NCI-H82 treated with DMSO at 0.1 percent for 48 hours (cell line): ENCODE data around the gene ONECUT1.

Experiments
- DNase-seq: peaks from one replicate; lab custom pipeline; 2025; ENCODE audit not compliant: unreplicated experiment; lab: John Stamatoyannopoulos, UW

Gene ONECUT1

DNA sequence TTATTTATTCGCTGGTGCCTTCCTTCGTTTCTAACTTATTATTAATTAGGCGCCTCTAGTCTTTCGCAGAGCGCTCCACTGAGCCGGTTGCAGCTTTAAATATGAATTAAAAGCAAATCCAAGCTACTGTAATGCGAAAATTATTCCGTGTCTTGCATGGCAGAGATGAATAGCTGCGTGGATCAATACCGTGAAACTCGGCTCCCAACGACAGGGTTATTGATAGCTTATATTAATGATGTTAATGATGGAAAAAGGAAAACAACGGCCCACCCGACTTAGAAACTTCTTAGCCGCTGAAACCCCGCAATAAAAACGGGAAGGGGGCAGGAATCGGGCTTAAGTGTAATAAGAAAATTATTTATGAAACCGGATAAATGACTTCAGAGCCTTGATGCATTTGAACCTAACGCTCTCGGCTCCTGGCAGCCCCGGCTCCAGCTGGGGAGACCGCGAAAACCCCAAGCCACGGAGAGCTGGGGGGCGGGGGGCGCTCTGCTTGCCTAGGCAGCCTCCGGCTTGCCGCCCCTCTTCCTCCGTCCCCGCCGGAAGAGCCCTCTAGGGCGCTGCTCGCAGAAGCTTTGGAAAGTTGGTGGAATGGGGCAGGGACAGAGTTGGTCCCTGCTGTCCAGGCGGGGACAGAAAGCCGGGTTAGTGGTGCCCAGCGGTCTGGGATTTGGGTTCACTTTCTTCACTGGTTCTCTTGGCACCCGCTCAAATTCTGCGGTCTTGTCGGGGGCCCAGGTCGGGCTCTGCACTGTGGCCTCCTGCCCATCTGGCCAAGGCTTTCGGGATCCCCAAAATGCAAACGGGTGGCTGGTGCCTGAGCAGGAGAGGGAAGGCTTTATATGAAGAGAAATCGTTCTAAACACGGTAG is 7.7 kb upstream of the ONECUT1 start:
- no peak for DNase-seq

DNA sequence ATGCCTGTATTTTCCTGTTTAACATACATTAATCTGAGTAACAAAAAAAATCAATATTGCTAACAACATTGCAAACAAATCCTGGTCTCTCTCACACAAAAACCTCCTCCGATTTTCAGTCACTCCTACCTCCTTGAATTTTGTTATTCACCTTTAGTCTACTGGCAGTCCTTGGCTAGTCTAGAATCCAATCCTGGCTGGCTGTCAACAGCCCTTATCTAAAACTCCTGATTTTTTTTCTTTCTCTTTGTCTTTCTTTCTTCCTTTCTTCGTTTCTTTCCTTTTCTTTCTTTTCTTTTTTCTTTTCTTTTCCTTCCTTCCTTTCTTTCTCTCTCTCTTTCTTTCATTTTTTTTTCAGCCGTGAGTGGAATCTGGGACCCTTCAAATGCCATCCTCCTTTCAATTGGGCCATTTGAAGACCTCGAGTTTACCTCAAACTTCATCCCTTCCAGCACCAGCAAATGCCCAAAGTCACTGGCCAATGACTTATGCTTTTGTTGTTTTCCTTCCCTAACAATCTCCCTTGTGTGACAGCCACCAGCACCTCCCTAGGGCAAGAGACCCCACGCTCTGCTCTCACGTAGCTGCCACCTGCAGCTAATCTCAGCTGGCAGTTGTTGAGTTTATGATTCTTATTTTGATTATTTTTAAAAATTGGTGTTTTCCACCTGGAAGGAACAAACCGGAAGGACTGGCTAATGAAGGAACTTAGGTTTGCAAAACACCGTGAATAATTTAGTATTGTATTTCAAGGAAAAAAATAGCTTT is 6.8 kb upstream of the ONECUT1 start:
- no peak for DNase-seq

DNA sequence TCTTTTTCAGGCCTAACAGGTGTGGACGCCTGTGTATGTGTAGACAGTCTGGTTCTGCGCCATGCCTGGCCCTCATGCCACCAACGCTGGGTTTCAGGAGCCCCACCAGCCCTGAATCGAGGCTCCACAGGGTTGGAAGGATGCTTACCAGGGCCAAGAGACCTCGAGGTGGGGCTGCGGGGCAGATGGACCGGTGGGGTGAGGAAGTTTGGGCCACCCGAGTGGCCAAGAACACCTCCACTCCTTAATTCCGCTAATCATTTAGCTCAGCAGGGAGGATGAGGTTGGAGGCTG is 6.0 kb upstream of the ONECUT1 start:
- DNase-seq, result no peak

DNA sequence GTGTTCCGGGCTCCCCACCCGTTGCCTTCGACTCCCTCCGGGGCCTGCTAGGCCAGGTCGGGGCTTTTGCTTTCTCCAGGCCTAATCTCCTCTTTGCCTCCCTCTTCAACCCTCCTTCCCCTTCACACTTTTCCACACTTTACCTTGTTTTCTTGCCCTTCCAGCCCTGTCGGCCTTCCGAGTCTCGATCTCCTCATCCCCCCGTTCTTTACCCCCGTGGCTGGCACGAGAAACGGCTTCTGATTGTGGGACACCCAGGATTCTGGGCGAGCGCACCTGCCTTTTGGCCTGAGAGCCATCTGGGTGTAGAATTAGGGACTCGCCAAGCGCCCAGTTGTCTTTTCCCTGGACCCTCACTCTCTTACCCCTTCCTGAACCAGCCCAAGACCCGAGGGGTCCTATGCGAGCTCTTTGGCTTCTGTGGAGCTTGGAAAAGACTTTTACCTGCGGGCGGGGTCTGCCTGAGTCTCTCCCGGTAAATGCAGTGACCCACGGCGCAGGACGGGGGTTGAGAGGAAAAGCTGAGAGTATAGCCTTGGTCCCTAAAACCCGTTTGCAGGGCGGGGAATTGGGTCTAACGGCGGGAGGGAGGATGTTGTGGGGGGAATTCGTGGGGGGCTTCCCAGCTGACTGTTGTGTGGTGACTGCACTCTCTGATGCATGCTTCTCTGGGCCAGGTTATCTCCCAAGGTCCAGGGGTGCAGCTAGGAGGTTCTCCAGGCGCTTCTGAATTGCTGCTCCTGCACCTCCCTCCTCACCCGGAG is 5.5 kb upstream of the ONECUT1 start:
- no peak for DNase-seq

DNA sequence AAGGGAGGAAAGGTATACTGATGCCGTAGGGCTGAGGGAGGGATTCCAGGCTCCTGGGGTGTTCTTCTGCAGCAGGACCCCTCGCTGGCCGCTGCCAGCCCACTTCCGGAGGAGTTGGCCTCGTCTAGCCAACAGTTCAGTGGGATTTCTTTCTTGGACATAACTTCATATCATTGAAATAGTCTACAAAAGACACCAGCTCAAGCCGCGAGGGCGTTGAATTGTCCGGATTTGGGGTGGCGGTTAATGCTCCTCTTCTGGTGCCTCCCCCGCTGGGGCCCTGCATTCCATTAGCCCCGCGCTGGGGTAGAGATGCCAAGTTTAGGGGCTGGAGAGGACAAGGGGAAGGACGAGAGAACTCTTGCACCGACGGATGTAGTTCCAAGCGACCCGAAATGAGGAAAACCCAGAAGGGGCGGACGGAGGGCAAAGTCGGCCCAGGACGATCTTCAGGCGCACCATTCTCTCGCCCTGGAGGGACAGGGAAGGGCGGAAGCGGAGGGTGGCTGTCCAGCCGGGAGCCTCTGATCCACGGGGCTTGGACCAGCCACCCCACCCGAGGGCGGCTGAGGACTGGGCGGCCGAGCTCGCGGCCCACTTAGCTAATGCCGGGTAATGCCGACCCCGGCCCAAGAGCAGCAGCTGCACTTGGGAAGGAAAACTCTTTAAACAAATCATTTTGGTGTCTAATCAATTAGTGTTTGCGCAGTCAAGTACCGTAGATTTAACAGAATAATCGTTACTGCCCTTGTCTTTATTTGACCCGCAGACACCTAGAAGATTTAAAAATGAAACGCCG is 4.7 kb upstream of the ONECUT1 start:
- DNase-seq, result no peak

DNA sequence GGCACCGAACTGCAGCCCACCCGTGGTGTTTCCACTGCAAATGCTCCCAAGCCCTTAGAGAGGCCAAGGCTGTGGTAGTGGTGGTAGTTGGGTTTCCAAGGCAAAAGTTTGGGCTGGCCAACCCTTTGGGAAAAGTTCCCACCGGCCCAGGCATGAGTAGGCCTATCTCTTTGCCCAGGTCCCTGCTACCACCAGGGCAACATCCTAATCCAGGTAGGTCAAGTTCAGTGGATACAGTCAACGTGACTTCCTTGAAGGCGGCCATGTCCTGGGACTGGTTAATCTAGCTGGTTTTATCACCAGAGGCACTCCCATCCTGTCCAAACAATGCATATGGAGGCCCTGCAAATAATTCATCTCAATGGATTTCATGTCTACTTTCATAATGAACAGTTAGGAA is 1.6 kb upstream of the ONECUT1 start:
- no peak for DNase-seq

DNA sequence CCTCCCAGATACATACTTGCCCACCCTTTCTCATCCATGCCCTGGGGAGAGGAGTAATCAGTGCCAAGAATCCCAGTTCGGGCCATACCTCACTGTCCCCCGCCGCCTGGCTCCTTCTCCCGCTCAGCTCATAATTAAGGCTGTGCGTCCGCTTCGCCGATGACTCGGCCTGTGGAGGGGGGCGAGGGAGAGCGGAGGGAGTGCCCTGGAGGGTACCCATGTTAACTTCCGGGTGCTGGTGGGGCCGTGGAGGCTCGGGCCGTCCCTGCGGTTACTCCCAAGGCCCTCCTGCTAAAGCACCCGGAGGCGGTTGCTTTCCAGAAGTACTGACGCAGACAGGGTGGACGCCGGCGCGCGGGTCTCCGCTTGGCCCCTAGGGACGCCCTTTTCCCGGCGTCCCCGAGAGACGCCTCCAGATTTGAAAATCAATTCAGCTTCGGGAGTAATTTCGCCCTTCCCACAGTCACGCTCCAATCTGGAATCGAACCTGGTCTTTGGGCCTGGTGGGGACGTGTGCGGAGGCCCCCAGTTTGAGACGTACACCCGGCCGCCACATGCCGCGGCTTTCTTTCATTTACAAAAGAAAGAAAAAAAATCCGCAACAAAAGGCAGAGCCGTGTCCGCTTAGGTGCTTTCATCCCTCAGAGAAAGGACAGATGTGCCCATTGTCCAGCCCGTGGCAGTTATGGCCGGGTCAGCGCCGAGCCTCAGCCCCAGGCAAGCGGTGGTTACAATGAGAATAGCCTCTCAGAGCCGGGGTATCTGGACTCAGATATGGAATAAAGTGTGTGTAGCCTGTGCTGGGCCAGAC is 1.0 kb upstream of the ONECUT1 start:
- DNase-seq, result no peak

GRCh38 chr15:52789601-52790168 is 451 bp downstream of the ONECUT1 start:
- DNase-seq, result no peak

- no peak for DNase-seq
These were observed 1.0 kb downstream of the ONECUT1 start for GRCh38 chr15:52789008-52789600.

- DNase-seq, result no peak
These were observed 1.8 kb downstream of the ONECUT1 start for GRCh38 chr15:52788099-52788986.

GRCh38 chr15:52787549-52788098 is 2.5 kb downstream of the ONECUT1 start:
- DNase-seq, result no peak

DNA sequence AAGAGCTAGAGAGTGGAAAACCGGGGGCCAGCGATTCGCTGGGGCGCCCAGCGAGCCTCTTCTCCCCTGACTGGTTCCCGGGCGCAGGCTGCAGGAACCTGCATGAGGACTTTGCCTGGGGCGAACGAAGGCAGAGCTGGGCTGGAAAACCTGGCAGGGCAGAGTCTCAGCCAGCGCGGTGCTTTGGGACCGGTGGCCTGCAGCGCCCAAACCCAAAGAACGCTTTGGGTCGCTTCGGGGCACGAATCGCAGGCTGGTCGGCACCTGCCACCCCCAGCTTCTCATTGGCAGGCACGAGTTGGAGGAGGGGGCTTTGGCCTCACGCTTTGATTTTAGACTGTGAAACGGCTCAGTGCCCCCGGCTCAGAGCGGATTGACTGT is 3.0 kb downstream of the ONECUT1 start:
- DNase-seq, result no peak

DNA sequence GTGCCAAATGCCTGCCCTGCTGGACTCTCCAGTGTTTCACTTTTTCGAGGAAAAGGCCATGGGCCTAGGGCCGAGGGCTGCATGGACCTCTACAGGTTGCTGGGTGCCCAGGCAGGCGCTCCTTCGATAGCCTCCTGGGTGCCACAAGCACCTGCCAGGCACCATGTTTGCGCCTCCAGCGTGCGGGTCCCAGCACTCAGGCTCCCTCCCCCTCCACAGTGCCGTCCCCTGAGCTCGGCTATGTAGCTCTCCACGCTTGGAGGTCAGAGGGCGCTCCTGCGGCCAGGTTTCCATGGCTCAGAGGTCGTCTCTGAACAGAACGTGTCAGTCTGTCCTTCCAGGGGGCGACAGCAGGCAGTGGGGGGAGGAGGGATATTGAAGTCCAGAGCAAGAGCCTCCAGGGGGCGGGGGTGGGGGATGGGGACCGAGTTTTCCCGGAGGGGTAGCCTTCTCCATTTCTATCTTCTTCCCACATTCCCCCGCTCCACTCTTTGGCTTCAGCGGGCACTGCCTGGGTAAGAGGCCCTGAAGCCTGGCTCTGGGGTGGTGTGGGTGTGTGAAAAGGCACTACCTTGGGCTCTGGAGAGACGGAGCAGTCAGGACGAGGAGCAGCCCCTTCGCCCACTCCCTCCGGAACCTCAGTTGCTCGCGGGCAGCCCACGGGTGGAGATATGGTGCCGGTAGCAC is 3.6 kb downstream of the ONECUT1 start:
- no peak for DNase-seq

- DNase-seq, result no peak
These were observed 4.3 kb downstream of the ONECUT1 start for GRCh38 chr15:52785672-52786406.

DNA sequence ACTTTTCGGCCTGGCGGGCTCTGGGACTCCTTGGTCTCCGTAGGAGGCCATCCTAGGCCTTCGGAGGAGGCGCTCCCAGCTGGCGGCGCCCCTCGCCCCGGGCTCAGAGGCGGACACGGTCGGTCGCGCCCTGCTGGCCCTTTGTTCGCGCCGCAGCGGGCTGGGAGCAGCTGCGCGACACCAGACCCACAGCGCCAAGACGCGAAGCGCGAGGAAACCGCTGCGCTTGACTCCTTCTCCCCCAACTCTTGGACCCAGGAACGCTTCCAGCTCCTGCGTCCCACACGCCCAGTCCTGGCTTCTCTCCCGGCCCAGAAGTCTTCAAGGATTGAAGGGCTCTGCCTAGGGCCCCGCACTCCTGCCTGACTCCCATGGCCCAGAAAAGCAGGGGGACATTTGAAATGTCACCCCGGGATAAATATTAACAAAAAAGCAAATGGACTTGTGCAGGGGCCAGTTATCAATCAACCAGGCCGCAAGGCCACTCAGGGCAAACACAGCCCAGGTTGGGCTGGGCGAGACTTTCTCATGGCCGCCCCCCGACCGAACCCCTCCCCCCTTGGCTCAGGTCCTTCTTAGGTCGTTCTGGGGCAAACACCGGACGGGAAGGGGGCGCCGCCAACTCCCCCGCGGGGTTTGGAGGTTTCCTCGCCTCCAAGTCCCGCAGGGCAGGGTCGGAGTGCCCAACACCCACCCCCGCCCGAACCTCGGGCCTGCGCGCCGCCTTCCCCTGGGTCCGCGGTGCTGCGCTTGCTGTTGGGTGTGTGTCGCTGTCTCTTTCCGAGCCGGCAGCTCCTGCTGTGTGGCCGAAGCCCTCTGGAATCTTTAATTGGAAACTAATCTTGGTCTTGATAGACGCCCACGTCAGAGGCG is 5.1 kb downstream of the ONECUT1 start:
- no peak for DNase-seq
